ENCODE measurements around the gene ARHGAP5.

Gene ARHGAP5

DNA sequence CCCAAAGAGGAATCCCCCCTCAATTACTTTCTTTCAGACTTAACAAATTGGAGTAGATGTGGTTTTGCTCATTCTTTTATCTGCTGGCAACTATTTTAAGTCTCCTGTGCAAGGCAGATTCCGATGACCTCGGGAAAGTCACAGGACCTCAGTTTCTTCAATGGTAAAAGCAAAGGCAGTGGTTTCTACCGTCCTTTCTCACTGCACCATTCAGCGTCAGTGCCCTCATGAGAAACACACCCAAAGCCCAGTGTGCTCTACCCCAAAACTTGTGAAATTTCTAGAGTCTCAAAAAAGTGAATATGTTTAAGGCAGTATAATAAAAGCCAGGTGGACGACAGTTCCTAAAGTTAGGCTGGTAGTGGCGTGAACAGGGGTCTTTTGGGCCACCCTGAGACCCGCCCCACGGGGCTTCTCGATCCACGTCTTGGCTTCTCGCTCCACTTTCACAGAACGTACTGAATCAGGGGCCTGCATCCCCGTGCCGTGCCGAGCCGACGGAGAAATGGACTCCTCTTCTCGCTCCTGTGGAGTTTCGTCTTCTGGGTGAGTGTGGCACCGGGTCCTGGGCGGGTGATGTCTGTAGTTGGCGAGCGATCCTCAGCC is 1.3 kb upstream of the ARHGAP5 start:
- no peak for DNase-seq

DNA sequence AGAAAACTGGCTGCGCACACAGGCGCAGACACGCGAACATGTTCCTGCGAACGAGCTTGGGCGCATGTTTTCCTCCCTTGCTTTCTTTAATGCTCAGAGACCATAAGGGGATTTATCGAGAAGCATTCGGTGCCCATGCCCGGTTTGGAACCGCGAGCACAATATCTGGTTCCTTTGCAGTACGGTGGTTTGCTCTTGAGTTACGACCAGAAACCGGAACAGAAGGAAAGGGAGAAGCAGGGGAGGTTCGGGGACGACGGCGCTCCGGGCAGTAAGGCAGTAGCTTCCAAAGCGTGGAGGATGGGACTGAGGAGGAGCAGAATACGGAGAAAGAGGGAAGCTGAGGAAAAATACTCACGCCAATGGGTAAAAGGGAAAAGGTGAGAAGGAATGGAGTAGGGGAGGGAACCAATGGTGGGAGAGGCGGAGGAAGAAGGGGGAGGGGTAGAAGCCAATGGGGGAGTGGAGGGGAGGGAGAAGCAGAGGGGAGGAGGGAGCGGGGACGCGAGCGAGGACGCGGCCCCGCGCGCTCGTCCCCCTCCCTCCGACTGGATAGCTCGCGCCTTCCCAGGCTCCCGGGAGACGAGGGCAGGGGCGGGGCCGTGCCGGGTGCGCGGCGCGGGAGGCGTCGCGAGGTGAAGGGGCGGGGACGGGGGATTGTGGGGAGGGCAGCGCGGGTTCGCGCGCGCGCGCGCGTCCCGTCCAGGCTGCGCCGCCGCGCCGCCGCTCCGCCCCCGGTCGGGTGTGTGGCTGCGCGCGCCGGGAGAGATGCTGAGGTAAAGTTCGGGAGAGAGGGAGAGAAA is 625 bp upstream of the ARHGAP5 start:
- peak; percentile 98 for DNase-seq

DNA sequence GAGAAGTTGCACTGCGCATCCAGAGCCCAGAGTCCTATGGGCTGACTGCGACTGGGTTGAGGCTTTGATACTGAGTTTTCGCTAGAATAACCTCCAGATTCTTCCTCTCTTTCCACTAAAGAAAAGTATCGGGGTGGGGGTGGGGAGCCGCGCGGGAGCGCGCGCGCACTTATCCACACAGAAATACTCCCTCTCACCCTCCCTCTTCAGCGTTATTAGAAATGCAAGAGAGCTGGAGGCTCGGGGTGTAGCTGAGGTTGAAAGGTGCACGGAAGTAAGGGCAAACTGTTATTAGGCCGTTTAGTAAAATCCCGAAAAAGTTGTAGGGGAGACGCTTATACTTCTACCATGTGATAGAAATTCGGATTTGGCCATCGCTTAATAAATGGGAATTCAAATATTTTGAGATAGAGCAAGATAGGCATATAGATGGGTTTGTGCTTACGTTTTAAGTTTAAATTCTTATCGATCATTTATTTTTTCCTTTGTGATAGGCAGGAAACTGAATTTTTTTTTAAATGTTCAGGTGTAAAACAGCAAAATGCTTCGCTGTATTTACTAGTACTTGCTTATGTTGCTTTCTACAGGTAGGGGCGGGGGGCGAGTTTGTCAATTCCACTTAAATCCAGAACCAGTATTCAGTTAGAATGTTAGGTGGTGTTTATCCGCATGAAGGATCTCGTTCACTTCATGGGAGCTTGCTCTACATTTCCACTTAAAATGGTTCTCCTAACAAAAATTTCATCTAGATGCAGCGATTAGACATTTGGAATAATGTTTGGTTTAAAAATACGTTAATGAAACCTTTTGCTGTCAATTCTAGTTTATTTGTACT is 1.1 kb downstream of the ARHGAP5 start:
- DNase-seq, result peak; percentile 39

DNA sequence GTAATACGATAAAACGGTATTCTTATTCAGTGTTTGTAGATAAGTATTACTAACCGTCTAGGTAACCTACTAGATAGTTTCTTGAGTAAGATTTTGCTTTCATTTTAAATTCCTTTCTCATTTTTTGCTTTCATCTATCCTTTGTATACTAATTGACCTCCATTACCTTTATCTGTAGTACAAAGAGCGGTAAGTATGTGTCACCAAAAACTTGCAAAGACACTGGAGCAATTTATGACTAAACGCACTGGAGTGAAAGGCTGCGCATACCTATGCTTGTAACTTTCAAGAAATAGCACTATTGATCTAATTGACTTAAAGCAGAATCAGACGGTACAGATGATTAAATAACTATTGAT is 1.7 kb downstream of the ARHGAP5 start:
- DNase-seq, result no peak

DNA sequence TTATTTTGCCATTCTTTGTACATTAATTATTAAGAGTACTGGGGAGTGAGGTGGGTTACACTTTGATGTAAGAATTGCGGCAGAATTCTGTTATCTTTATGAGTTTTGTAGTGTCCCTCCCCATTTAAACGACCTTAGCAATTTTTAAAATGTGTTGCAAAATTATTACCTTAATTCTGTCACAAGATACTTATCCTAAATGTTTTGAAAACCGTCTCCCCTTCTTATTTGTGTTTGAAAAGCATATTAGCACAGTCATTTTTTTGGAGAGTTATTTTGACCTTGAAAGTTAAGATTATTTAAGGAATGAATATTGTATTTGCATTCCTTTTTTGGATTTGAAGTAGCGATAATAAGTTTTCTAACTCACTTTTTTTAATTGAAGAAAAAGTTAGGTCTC is 2.2 kb downstream of the ARHGAP5 start:
- DNase-seq, result no peak

DNA sequence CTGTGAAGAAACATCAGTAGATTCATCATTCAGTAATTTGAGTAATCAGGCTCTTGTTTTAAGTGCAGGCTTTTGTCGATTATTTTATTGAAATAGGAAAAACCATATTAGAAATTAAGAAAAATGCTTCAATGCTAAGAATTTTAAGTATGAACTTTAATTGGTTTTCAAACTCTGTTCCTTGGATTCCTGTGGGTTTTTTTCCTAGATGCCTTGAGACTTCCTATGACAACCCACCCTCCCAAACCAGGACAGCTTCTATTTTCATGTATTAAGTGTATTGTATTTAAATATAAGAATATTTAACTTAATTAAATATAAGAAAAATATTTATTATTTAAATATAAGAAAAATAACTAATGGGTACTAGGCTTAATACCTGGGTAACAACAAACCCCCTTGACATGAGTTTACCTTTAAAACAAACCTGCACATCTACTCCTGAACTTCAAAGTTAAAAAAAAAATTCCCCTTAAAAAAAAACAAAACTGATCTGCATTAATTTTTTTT is 3.0 kb downstream of the ARHGAP5 start:
- no peak for DNase-seq

DNA sequence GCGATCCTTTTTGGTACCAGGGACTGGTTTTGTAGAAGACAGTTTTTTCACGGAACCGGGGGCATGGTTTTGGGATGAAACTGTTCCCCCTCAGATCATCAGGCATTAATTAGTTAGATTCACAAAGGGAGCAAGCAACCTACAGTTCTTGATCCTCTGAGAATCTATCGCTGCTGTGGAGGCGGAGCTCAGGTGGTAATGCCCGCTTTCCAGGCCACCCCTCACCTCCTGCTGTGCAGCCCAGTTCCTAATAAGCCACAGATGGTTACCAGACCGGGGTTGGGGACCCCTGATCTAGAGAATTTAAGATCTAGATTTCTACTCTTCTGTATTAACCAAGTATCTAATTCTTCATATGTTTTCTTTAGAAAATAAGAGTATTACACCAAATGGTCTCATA is 4.8 kb downstream of the ARHGAP5 start:
- DNase-seq, result no peak

DNA sequence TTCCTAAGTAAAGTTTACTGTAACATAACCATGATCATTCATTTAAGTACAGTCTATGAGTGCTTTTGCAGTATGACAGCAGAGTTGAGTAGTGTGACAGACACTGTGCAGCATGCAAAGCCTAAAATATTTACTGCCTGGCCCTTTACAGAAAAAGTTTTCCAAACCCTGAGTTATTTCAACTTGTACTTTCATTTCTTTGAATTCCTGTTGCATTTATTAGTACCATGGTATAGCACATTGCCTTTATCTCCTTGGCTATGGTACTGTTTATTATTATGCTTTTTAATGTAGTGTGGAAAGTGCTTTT is 6.2 kb downstream of the ARHGAP5 start:
- no peak for DNase-seq

DNA sequence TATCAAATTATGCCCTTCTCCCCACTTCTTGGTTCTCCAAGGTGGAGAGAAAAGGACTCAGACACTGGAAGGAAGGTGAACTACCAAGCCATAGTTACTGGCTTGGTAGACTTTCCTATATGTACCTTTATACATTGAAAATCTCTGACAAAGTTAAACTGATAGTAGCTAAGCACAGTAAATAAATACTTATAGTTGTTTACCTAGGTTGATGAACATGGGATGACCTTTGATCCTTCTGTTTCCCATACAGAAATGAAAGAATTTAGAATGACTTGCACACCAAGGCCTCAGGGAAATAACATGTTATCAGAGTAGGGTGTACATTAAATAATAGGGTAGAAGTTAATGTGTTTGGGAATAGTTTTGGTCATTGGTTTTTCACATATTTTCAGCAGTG is 6.7 kb downstream of the ARHGAP5 start:
- DNase-seq, result no peak

DNA sequence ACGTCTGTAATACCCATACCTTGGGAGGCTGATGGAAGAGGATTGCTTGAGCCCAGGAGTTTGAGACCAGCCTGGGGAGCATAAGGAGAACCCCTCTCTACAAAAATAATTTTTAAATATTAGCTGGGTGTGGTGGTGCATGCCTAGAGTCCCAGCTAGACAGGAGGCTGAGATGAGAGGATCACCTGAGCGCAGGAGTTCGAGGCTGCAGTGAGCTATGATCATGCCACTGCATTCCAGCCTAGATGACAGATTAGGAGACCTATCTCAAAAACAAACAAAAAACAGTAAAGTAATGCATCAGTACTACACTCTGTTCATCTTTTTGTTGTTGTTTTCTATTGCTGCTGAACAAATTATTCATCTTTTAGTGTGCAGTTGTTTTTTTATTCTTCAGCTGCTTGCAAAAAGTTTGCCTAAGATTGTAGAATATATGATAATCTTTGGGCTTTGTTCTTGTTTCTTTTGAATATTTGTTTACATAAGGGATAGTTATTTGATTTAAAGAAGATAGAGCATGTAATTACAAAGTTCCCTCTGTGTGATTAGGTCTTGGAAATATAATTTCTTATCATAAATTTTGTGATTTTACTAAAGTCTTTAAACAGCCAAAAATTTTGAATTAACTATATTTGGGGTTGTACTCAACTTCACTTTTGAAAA is 8.2 kb downstream of the ARHGAP5 start:
- DNase-seq, result no peak

DNA sequence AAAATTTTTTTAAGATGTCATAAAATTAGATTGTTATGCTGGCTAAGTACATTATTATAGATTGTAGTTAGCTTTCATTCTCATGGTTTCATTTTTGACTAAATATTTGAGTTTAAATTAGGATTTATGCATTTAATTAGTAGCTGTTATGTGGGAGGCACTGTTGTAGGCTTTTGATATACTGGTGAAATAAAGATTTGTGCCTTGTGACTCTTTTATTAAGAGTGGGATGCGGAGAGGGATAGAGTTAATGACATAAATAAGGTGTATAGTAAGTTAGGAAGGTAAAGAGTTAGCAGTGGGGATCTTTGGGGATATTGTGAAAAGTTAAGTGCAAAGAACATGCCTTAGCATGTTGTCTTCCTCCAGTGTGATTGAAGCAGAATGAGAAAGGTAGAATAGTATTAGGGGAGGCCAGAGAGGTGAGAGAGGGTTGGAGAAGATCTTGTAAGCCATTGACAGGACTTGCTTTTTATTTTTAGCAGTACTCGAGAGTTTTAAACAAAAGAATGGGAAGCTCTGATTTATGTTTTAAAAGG is 8.8 kb downstream of the ARHGAP5 start:
- DNase-seq, result no peak

DNA sequence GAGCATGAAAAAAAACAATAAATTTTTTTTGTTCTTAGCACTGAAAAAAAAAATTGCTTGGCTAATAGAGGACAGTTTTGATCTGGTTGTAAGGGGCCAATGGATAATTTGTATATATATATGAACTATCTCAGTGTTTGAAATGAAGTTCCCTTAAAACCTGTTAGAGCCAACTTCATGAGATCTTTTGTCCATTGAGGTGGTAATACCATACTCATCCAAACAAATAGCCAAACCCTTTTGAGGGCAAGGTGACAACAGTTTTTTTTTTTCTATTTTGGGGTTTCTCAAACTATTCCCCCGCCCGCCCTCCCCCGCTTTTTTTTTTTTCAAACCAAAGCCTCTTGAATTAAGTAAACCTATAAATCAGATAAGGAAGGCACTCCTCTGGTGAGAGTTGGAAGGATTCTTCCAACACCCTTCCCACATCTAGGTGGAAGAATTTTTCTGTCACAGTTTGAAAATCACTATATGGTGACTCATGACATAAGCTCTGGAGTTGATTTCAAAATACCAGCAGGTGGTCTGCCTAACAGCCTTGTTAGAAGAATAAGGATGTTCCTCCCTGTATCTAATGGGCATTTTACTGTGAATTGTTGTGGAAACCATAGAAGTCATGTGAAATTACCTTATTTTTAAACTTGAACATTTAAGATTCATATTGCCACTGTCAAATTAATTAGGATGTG is 10.2 kb downstream of the ARHGAP5 start:
- no peak for DNase-seq

DNA sequence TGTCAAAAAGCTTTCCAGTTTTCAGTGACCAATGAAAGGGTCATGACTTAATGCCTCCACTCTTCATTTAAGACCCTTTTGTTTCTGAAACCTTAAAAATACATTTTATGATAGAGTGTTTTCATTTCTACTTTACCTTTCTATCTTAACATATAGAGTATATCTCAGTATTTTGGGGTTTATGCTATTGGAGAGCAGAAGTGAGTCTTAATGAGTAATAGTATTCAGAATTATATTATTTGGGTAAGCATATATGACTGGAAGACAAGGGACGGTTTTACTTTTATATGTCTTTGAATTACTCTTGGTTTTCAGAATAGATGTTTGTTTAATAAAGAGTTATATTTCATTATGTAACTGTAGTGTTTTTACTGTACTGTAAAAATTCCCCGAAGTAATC is 10.8 kb downstream of the ARHGAP5 start:
- DNase-seq, result no peak

DNA sequence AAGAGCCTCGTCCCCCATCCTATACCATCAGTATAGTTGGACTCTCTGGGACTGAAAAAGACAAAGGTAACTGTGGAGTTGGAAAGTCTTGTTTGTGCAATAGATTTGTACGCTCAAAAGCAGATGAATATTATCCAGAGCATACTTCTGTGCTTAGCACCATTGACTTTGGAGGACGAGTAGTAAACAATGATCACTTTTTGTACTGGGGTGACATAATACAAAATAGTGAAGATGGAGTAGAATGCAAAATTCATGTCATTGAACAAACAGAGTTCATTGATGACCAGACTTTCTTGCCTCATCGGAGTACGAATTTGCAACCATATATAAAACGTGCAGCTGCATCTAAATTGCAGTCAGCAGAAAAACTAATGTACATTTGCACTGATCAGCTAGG is 13.6 kb downstream of the ARHGAP5 start:
- no peak for DNase-seq

DNA sequence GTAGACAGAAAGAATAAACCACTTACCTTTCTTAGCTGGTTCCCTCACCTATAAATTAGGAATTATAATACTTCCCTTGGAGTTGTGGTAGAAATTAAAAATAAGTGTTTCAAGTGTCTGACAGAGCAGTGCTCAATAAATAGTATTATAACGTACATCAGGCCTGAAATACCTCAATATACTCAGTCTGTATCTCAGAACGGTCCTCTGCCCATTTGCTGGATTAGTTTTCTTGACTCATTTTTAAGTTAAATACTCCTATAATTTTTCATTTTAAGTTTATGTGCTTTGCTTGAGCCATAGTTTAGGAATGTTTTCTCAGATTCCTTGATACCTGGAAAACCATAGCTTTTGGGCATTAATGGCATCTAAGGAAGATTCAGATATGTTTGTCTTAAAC is 22.4 kb downstream of the ARHGAP5 start:
- DNase-seq, result no peak

DNA sequence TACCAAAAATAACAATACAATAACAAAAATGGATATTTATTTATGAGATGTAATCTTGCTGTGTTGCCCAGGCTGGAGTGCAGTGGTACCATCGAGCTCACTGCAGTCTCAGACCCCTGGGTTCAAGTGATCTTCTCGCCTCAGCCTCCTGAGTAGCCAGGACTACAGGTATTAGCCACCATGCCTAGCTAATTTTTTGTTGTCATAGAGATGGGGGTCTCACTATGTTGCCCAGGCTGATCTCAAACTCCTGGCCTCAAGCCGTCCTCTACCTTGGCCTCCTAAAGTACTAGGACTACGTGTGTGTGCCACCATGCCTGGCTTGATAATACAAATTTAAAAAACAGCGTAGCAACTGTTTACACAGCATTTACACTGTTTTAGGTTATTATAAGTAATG is 23.1 kb downstream of the ARHGAP5 start:
- no peak for DNase-seq

DNA sequence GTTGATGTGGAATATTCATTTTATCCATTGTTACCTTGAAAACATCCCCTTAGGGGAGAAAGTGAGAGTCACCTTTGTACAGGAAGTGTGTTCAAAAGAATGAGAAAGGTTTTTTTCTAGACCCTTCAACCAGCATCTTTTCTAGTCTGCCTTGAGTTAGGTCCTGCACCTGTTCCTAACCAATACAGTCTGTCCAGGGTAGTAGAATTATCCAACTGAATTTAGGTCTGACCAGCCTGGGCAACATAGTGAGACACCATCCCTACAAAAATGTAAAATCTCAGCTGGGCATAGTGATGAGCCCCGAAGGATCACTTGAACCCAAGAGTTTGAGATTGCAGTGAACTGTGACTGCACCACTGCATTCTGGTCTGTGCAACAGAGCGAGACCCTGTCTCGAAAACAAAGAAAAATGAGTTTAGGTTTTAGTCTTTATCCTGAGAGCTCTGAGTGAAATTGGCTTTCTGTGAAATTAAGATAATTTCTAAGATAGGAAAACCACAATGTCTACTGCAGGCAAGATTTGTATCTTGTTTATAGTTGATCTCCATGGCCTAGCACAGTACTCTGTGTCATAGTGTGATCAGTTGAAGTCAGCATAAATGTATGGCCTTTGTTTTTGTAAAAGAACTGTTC is 25.2 kb downstream of the ARHGAP5 start:
- DNase-seq, result no peak

DNA sequence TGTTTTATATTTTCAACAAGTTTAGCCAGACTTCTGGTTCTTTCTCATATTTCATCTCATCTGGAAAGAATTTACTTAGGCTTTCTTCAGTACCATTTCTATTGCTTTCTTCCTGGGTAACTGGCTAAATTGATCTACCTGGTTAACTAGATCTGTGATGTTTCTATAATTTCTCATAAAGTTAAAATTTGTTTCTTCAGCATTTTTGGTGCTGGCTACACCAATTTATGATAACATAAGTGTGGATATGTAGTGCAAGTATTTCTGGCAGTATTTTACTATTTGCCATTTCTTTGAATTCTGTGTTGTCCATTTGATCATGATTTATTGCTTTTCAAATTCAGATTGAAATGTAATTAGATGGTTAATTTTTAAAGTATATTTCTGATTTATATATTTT is 25.9 kb downstream of the ARHGAP5 start:
- DNase-seq, result no peak

DNA sequence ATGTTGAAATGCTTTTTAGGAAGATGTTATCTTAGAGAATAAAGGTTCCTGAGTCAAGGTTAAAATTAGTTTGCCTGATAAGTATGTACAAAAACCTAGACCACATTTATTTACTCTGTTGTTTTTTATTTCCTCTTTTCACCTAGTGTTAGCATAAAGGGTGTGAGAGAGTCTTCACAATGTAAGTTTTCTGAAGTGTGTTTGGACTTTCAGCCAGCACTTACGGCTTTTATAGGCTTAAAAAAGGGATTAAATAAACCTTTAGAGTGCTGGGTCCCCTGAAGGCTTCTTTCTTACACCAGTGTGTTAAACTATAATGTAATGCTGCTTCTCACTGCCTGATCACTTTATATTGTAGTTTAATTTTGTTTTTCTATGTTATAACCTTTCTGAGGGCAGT is 27.2 kb downstream of the ARHGAP5 start:
- DNase-seq, result no peak

DNA sequence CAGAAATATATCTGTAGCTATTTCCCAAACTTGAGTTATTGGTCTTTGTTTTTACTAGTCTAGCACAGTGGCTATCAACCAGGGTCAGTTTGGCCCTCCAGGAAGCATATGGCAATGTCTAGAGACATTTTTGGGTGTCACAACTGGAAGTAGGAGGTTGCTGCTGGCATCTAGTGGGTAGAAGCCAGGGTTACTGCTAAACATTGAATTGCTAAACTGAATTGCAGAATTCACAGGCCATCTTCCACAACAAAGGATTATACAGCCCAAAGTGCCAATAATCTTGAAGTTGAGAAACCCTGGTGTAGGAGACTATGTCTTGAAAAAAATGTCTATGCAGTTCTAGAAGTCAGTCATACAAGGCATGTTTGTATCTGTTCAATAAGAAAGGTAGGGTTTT is 27.7 kb downstream of the ARHGAP5 start:
- DNase-seq, result no peak

DNA sequence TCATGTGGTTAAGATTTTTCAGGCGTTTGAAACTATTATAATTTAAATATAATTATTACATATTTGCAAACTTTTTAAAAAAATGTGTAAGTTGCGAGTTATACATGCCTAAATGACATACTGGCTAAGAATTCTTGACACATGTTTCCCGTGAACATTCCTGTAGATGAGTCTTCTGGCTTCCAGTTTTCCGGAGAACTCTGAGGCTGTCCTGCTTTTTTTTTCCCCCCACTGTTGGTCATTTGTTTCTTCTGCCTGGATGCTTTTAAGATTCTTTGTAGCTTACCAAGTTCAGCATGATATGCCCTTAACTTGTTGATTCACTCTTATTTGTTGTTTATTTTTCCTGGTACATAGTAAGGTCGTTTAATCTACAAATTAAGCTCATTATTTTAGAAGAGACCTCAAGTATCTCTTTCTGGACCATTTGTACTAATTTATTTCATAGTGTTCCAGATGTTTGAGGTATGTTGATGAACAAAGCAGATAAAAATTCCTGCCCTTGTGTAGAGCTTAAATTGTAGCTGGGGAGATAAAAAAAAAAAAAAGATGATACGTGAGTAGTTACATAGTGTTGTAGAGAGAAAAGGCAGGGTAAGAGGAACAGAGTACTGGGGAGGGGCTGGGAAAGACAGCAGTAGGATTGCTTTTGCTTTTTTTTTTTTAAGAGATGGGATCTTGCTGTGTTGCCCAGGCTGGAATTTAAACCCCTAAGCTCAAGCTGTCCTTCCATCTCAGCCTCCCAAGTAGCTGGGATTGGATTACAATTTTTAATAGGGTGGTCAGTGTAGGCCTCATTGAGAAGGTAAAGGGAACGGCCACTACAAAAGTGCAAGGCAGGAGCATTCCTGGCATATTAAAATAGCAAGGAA is 32.8 kb downstream of the ARHGAP5 start:
- DNase-seq, result no peak
